T-helper 1 cell treated with Interleukin-12 subunit alpha and Interleukin-12 subunit beta and Interleukin-4 antibody, amounts not matched to agents 30 μg/mL and 1 μg/mL, for 36 hours (primary cell): ENCODE measurements around the gene NUDCD3.

Experiments
- H3K27ac Mint-ChIP-seq: one replicate; pipeline ENCODE4 v1.8.0; 2021; ENCODE audit warnings: mild to moderate bottlenecking, mixed read lengths
- H3K27me3 Mint-ChIP-seq: one replicate; pipeline ENCODE4 v1.8.0; 2021; ENCODE audit warnings: low read depth, mixed read lengths
- H3K36me3 Mint-ChIP-seq: one replicate; pipeline ENCODE4 v1.8.0; 2021; ENCODE audit warnings: low read depth, mixed read lengths
- H3K4me1 Mint-ChIP-seq: one replicate; pipeline ENCODE4 v1.8.0; 2021; ENCODE audit warnings: low read depth, mixed read lengths
- H3K4me3 Mint-ChIP-seq: one replicate; pipeline ENCODE4 v1.8.0; 2021; ENCODE audit warnings: mild to moderate bottlenecking, moderate library complexity, mixed read lengths
- H3K9me3 Mint-ChIP-seq: one replicate; pipeline ENCODE4 v1.8.0; 2021; ENCODE audit warnings: mixed read lengths

The NUDCD3 gene

GRCh38 chr7:44396931-44397545 lies 93.4 kb downstream of the NUDCD3 start:
- Mint-ChIP-seq H3K9me3 (no peaks in the 10 kb centered on the region), H3K27ac (no peak overlapping the region), H3K27me3 (no peaks in the 10 kb centered on the region), H3K4me3 (no peak overlapping the region), H3K4me1 (peaks cover 2% of the 10 kb centered on the region), H3K36me3 (peaks cover 12% of the 10 kb centered on the region)

DNA sequence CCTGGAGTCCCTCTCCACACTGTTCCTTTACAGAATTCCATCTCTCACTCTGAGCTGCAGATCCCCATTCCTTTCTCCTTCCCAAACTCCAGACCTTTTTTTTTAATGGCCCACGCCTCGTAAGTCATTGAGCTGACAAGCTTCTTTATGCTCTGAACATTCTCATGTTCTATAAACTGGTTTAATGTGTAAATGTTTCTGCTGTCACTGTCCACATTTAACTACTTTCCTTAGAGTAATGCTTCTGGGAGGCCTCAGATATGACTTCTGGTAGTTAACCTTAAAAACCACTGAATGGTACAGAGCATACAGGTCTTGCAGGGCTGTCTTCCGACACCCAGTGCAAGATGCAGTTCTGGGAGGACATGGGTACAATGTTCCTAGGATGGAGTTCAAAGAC lies 94.0 kb downstream of the NUDCD3 start:
- Mint-ChIP-seq H3K27me3 (no peaks in the 10 kb centered on the region), H3K27ac (no peak overlapping the region), H3K4me1 (peaks cover 2% of the 10 kb centered on the region), H3K36me3 (peaks cover 13% of the 10 kb centered on the region), H3K9me3 (no peaks in the 10 kb centered on the region), H3K4me3 (no peak overlapping the region)

DNA sequence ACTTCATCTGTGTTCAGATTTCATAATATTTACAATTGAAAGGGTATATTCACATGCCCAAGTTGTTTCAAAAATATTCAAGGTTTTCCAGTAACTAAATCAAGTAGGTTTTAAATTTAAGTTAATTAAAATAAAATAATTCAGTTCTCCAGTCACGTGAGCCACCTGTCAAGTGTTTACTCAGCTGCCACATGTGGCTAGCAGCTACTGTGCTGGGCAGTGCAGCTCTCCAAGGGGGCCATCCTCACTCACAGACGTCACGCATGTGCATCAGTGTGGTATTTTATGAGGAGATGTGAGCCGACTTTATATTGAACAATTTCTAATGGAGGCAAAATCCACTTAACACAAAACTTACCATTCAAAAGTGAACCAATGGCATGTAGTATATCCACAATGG lies 95.4 kb downstream of the NUDCD3 start:
- H3K4me1 Mint-ChIP-seq: peaks cover 2% of the 10 kb centered on the region
- no peaks in the 10 kb centered on the region for H3K9me3 Mint-ChIP-seq
- H3K27me3 Mint-ChIP-seq: no peaks in the 10 kb centered on the region
- H3K36me3 Mint-ChIP-seq: peaks cover 17% of the 10 kb centered on the region
- no peak overlapping the region for H3K4me3 Mint-ChIP-seq
- H3K27ac Mint-ChIP-seq: no peak overlapping the region

- Mint-ChIP-seq H3K9me3 (no peaks in the 10 kb centered on the region), H3K4me1 (peaks cover 2% of the 10 kb centered on the region), H3K36me3 (peaks cover 17% of the 10 kb centered on the region), H3K4me3 (no peak overlapping the region), H3K27ac (no peak overlapping the region), H3K27me3 (no peaks in the 10 kb centered on the region)
Measured at GRCh38 chr7:44394636-44395035, 95.8 kb downstream of the NUDCD3 start.

DNA sequence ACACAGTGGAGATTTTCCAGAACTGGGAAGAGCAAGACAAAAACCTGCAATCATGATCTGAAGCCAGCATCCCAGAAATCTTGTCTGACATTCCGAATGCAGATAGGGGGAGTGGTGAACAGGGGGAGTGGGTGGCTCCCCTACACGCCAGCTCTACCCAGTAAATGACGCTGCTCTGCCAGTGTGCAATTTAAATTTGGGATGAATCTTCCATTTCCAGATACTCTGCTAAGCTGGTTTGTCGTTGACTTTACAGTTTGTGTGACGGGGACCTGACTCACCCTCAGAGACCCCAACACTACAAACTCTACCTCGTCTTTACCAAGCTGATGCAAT lies 96.4 kb downstream of the NUDCD3 start:
- Mint-ChIP-seq H3K4me1 (peaks cover 2% of the 10 kb centered on the region), H3K27me3 (no peaks in the 10 kb centered on the region), H3K36me3 (peaks cover 14% of the 10 kb centered on the region), H3K4me3 (no peak overlapping the region), H3K27ac (no peak overlapping the region), H3K9me3 (no peaks in the 10 kb centered on the region)

DNA sequence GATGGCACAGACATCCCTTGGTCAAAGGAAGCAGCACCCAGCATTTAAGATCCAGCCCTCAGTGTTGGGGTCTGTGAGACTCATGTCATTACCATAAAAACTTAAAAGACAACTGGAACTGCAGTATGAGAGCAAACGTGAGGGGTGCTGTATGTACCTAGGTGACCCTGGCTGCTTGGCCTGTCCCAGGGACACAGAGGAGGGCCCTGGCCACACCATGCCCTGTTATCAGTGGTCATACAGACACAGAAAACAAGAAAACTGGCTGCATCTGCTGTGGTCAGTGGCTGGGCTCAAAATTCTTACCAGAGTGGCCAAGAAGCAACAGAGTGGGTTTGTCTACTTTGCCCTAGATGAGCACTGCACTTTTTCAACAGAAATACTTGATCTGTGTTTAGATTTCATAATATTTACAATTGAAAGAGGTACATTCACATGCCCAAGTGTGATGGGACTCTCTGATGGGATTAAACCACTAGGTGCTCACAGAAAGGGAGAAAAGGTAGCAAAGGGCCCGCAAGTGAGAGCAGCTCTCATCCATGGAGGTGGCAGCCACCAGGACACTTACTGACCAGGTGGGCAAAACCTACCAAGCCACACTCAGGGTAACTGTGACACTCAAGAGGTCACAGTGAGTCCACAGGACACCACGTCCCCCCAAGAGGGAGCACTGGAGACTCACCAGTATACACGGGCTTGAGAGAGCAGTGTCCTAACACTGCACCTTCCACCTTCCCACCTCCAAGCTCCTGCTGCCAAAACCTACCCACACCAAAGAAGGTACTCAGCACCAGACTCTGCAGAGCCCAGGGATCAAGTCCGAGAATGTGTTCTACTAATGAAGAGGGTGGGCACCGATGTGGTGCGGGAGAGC lies 97.0 kb downstream of the NUDCD3 start:
- peaks cover 14% of the 10 kb centered on the region for H3K36me3 Mint-ChIP-seq
- H3K27ac Mint-ChIP-seq: no peak overlapping the region
- no peak overlapping the region for H3K4me3 Mint-ChIP-seq
- H3K27me3 Mint-ChIP-seq: no peaks in the 10 kb centered on the region
- no peaks in the 10 kb centered on the region for H3K9me3 Mint-ChIP-seq
- H3K4me1 Mint-ChIP-seq: peaks cover 2% of the 10 kb centered on the region

DNA sequence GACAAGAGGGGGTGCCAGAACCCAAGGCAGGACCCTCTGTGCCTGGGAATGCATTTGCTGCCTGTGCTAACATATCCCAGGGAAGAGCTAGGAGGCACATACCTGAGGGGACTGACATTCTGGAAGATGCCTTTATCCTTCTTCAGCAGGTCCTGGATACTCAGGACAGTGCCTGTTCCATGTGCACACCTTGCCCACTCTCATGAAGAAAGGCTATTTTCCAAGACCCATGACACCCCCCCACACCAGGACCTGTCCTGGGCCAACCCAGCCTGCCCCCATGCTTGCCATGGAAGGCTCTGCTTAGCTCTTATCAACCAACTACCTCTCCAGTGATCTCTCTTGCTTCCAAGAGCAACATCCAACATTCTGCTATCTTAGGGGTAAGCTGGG lies 97.8 kb downstream of the NUDCD3 start:
- Mint-ChIP-seq H3K36me3 (peaks cover 14% of the 10 kb centered on the region), H3K4me1 (peaks cover 2% of the 10 kb centered on the region), H3K4me3 (no peak overlapping the region), H3K27ac (no peak overlapping the region), H3K9me3 (no peaks in the 10 kb centered on the region), H3K27me3 (no peaks in the 10 kb centered on the region)

- H3K27me3 Mint-ChIP-seq: no peaks in the 10 kb centered on the region
- no peaks in the 10 kb centered on the region for H3K9me3 Mint-ChIP-seq
- peaks cover 12% of the 10 kb centered on the region for H3K36me3 Mint-ChIP-seq
- H3K27ac Mint-ChIP-seq: no peak overlapping the region
- H3K4me3 Mint-ChIP-seq: no peak overlapping the region
- peaks cover 2% of the 10 kb centered on the region for H3K4me1 Mint-ChIP-seq
Measured at GRCh38 chr7:44391746-44392617, 98.5 kb downstream of the NUDCD3 start.

- Mint-ChIP-seq H3K36me3 (peaks cover 10% of the 10 kb centered on the region), H3K27me3 (no peaks in the 10 kb centered on the region), H3K4me1 (peaks cover 2% of the 10 kb centered on the region), H3K9me3 (no peaks in the 10 kb centered on the region), H3K4me3 (no peak overlapping the region), H3K27ac (no peak overlapping the region)
Measured at GRCh38 chr7:44391171-44391570, 99.3 kb downstream of the NUDCD3 start.

DNA sequence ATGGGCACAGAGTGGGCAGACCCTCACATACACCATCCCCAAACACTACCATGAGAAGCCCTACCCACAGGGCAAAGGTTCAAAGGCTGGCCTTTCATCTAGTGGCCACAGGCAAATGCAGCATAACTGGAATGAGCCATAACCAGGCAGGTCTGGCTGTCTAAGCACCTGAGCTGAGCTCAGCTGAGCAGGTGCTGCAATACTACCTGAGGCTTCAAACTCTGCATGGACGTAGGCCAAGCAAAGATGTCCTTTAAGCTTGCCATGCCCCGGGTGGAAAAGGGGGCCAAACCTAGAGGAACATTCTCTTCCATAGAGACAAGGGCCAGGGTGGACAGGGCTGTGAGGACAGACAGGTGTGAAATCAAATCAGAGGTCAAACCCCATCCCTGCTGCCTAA lies 99.8 kb downstream of the NUDCD3 start:
- Mint-ChIP-seq H3K9me3 (no peaks in the 10 kb centered on the region), H3K27ac (no peak overlapping the region), H3K27me3 (no peaks in the 10 kb centered on the region), H3K4me3 (no peak overlapping the region), H3K4me1 (peaks cover 2% of the 10 kb centered on the region), H3K36me3 (peaks cover 10% of the 10 kb centered on the region)

- Mint-ChIP-seq H3K9me3 (no peaks in the 10 kb centered on the region), H3K4me3 (no peak overlapping the region), H3K27me3 (no peaks in the 10 kb centered on the region), H3K36me3 (peaks cover 13% of the 10 kb centered on the region), H3K27ac (no peak overlapping the region), H3K4me1 (no peaks in the 10 kb centered on the region)
Measured at GRCh38 chr7:44388089-44388970, 102.1 kb downstream of the NUDCD3 start.

DNA sequence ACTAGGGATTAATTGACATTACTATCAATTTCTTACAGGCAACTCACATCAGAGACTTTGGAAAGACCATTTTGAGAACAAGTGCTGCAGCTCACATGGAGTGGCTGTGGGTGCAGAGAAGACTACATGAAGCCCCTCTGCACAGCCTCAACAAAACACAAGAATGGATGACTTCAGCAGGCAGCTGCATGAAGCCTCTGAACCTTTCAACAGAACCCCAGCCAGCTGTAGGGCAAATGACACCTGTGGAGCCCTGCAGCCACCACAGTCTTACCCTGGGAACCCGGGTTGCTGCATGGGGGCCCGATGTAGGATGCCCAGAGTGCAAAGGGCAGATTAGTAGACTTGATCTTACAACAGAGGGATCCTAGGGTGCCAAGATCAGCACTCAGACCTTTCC lies 103.1 kb downstream of the NUDCD3 start:
- Mint-ChIP-seq H3K27me3 (no peaks in the 10 kb centered on the region), H3K9me3 (no peaks in the 10 kb centered on the region), H3K36me3 (peaks cover 13% of the 10 kb centered on the region), H3K4me3 (no peak overlapping the region), H3K4me1 (no peaks in the 10 kb centered on the region), H3K27ac (no peak overlapping the region)

- H3K36me3 Mint-ChIP-seq: peaks cover 10% of the 10 kb centered on the region
- H3K27me3 Mint-ChIP-seq: no peaks in the 10 kb centered on the region
- no peaks in the 10 kb centered on the region for H3K9me3 Mint-ChIP-seq
- no peak overlapping the region for H3K4me3 Mint-ChIP-seq
- H3K27ac Mint-ChIP-seq: no peak overlapping the region
- no peaks in the 10 kb centered on the region for H3K4me1 Mint-ChIP-seq
Measured at GRCh38 chr7:44386139-44386913, 104.1 kb downstream of the NUDCD3 start.
